ENCODE data around the gene SPATA2L. TPM values are rescaled to one million over a fixed set of nuclear protein-coding genes. Genes with fewer than 3 reads are reported as not detected.

Gene SPATA2L
- total and polyA plus RNA-seq, 2 of the 13 experiments (the other 11 are each of a cell fraction or from before 2014, with no cell fraction given) = 9.1 to 20.7 TPM

DNA sequence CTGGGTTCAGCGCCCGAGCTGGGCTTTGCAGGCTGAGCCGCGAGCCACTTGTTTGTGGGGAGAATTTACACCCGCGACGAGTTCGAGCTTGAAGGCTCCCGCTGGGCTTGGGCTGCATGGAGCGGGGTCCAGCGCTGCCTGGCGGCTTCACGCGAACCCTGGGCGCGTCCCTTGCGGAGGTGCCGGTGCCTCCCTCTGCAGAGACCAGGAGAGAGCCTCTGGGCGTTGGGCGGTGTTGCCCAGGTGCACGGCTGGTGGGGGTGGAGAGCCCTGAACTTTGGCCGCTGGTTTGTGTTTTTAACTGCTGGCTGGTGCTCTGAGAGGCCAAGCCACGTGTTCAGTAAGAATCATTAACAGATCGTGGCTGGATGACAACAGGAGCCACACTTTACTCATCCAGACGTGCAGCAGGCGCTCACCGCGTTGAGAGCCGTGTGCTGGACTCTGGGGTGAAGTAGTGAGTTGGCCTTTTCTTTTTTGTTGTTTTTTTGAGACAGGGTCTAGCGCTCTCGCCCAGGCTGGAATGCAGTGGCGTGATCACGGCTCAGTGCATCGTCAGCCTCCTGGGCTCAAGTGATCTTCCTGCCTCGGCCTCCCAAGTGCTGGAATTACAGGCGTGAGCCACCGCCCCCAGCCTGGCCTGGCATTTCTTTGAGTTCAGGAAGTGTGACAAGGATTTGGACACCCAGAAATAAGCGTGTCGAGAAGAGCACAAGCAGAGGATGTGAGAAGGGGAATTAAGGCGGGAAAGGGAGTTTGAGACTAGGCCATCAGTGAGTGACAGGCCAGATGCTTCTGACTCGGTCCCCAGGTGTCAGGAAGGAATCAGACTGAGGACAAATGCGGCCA lies 14.2 kb downstream of the SPATA2L start (continued):
- TF ChIP-seq, protein P1, sequence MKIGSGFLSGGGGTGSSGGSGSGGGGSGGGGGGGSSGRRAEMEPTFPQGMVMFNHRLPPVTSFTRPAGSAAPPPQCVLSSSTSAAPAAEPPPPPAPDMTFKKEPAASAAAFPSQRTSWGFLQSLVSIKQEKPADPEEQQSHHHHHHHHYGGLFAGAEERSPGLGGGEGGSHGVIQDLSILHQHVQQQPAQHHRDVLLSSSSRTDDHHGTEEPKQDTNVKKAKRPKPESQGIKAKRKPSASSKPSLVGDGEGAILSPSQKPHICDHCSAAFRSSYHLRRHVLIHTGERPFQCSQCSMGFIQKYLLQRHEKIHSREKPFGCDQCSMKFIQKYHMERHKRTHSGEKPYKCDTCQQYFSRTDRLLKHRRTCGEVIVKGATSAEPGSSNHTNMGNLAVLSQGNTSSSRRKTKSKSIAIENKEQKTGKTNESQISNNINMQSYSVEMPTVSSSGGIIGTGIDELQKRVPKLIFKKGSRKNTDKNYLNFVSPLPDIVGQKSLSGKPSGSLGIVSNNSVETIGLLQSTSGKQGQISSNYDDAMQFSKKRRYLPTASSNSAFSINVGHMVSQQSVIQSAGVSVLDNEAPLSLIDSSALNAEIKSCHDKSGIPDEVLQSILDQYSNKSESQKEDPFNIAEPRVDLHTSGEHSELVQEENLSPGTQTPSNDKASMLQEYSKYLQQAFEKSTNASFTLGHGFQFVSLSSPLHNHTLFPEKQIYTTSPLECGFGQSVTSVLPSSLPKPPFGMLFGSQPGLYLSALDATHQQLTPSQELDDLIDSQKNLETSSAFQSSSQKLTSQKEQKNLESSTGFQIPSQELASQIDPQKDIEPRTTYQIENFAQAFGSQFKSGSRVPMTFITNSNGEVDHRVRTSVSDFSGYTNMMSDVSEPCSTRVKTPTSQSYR (CRISPR knock-in tag; IDR thresholded peaks at IDR 0.05; ENCODE audit: borderline replicate concordance) = peak; percentile 98
- TF ChIP-seq, protein P2, sequence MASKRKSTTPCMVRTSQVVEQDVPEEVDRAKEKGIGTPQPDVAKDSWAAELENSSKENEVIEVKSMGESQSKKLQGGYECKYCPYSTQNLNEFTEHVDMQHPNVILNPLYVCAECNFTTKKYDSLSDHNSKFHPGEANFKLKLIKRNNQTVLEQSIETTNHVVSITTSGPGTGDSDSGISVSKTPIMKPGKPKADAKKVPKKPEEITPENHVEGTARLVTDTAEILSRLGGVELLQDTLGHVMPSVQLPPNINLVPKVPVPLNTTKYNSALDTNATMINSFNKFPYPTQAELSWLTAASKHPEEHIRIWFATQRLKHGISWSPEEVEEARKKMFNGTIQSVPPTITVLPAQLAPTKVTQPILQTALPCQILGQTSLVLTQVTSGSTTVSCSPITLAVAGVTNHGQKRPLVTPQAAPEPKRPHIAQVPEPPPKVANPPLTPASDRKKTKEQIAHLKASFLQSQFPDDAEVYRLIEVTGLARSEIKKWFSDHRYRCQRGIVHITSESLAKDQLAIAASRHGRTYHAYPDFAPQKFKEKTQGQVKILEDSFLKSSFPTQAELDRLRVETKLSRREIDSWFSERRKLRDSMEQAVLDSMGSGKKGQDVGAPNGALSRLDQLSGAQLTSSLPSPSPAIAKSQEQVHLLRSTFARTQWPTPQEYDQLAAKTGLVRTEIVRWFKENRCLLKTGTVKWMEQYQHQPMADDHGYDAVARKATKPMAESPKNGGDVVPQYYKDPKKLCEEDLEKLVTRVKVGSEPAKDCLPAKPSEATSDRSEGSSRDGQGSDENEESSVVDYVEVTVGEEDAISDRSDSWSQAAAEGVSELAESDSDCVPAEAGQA (IDR thresholded peaks at IDR 0.05; ENCODE audit: low read depth) = peak; percentile 80
- TF ChIP-seq, protein P2 (CRISPR knock-in tag; IDR thresholded peaks at IDR 0.05; ENCODE audit: borderline replicate concordance) = peak; percentile 88
- TF ChIP-seq, protein P3, sequence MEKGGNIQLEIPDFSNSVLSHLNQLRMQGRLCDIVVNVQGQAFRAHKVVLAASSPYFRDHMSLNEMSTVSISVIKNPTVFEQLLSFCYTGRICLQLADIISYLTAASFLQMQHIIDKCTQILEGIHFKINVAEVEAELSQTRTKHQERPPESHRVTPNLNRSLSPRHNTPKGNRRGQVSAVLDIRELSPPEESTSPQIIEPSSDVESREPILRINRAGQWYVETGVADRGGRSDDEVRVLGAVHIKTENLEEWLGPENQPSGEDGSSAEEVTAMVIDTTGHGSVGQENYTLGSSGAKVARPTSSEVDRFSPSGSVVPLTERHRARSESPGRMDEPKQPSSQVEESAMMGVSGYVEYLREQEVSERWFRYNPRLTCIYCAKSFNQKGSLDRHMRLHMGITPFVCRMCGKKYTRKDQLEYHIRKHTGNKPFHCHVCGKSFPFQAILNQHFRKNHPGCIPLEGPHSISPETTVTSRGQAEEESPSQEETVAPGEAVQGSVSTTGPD (CRISPR knock-in tag; IDR thresholded peaks at IDR 0.05) = peak; percentile 86; the same call in 1 of the 2 replicates
- TF ChIP-seq SMC3 (IDR thresholded peaks at IDR 0.05; ENCODE audit: low read length) (no peak; the same call in none of the 2 replicates), TEAD2 (CRISPR knock-in tag; IDR thresholded peaks at IDR 0.05) (peak; percentile 97), ZFYVE20 (CRISPR knock-in tag; IDR thresholded peaks at IDR 0.05; ENCODE audit: borderline replicate concordance, low read depth) (peak; percentile 42; the same call in 1 of the 2 replicates), ZNF564 (CRISPR knock-in tag; IDR thresholded peaks at IDR 0.05) (peak; percentile 96), ZNF709 (CRISPR knock-in tag; IDR thresholded peaks at IDR 0.05) (peak; percentile 97; the same call in 1 of the 2 replicates)
- TF ChIP-seq, protein P4, sequence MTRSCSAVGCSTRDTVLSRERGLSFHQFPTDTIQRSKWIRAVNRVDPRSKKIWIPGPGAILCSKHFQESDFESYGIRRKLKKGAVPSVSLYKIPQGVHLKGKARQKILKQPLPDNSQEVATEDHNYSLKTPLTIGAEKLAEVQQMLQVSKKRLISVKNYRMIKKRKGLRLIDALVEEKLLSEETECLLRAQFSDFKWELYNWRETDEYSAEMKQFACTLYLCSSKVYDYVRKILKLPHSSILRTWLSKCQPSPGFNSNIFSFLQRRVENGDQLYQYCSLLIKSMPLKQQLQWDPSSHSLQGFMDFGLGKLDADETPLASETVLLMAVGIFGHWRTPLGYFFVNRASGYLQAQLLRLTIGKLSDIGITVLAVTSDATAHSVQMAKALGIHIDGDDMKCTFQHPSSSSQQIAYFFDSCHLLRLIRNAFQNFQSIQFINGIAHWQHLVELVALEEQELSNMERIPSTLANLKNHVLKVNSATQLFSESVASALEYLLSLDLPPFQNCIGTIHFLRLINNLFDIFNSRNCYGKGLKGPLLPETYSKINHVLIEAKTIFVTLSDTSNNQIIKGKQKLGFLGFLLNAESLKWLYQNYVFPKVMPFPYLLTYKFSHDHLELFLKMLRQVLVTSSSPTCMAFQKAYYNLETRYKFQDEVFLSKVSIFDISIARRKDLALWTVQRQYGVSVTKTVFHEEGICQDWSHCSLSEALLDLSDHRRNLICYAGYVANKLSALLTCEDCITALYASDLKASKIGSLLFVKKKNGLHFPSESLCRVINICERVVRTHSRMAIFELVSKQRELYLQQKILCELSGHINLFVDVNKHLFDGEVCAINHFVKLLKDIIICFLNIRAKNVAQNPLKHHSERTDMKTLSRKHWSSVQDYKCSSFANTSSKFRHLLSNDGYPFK (CRISPR knock-in tag; IDR thresholded peaks at IDR 0.05; ENCODE audit: borderline replicate concordance) = peak; percentile 90; the same call in 1 of the 2 replicates
- TF ChIP-seq, protein P5, sequence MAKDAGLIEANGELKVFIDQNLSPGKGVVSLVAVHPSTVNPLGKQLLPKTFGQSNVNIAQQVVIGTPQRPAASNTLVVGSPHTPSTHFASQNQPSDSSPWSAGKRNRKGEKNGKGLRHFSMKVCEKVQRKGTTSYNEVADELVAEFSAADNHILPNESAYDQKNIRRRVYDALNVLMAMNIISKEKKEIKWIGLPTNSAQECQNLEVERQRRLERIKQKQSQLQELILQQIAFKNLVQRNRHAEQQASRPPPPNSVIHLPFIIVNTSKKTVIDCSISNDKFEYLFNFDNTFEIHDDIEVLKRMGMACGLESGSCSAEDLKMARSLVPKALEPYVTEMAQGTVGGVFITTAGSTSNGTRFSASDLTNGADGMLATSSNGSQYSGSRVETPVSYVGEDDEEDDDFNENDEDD (CRISPR knock-in tag; IDR thresholded peaks at IDR 0.05; ENCODE audit: borderline replicate concordance) = peak; percentile 92; the same call in 1 of the 2 replicates
- TF ChIP-seq, protein P6, sequence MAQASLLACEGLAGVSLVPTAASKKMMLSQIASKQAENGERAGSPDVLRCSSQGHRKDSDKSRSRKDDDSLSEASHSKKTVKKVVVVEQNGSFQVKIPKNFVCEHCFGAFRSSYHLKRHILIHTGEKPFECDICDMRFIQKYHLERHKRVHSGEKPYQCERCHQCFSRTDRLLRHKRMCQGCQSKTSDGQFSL (CRISPR knock-in tag; IDR thresholded peaks at IDR 0.05) = peak; percentile 94
